ENCODE data around the gene KRT33B. TPM values are rescaled to one million over a fixed set of nuclear protein-coding genes. Genes with fewer than 3 reads are reported as not detected.
A peak's percentile ranks its signal among the peaks of the same experiment; 100 is the strongest.

Gene KRT33B
- total and polyA plus RNA-seq, 10 of the 15 experiments (the other 5 are each of a cell fraction or from before 2014, with no cell fraction given) = not detected

GRCh38 chr17:41338961-41339485, 30.6 kb downstream of the KRT33B start (continued):
- TF ChIP-seq ZNF592 (IDR thresholded peaks at IDR 0.05) = no peak
- no peak for TF ChIP-seq MYC (IDR thresholded peaks at IDR 0.05; ENCODE audit: insufficient read depth, insufficient read length, insufficient replicate concordance, low read length, severe bottlenecking)
- TF ChIP-seq MEF2A (IDR thresholded peaks at IDR 0.05; ENCODE audit: insufficient read depth, low read depth, low read length) = no peak
- 0 out of 2 replicates have a peak, but pooled peaks have one; percentile 10 for TF ChIP-seq RUNX3 (IDR thresholded peaks at IDR 0.05; ENCODE audit: low read length)
- TF ChIP-seq SIN3A (IDR thresholded peaks at IDR 0.05; ENCODE audit: low read depth, low read length) = no peak
- no peak for TF ChIP-seq WRNIP1 (IDR thresholded peaks at IDR 0.05; ENCODE audit: borderline replicate concordance, low read depth, low read length)
- TF ChIP-seq STAT3 (IDR thresholded peaks at IDR 0.05; ENCODE audit: low read depth, low read length) = 0 out of 2 replicates have a peak, but pooled peaks have one; percentile 68
- no peak for TF ChIP-seq HCFC1 (IDR thresholded peaks at IDR 0.05; ENCODE audit: low read length)
- TF ChIP-seq IKZF1 (conservative IDR thresholded peaks at IDR 0.05) = 0 out of 2 replicates have a peak, but pooled peaks have one; percentile 28
- peak; percentile 13 to 21; a peak in 2 of 4 replicates for TF ChIP-seq IKZF2 (IDR thresholded peaks at IDR 0.05)
- no peak for TF ChIP-seq IRF4 (IDR thresholded peaks at IDR 0.05; ENCODE audit: low read depth, low read length)
- TF ChIP-seq RFX5 (IDR thresholded peaks at IDR 0.05; ENCODE audit: low read depth, low read length) = no peak
- TF ChIP-seq TAF1 (IDR thresholded peaks at IDR 0.05; ENCODE audit: borderline replicate concordance, low read depth, low read length) = no peak
- TF ChIP-seq MAX (IDR thresholded peaks at IDR 0.05; ENCODE audit: low read depth, low read length) = no peak
- no peak for TF ChIP-seq SIX5 (IDR thresholded peaks at IDR 0.05; ENCODE audit: low read depth, low read length, severe bottlenecking)
- TF ChIP-seq BCL3 (IDR thresholded peaks at IDR 0.05; ENCODE audit: borderline replicate concordance, insufficient read depth, low read depth, low read length, poor library complexity, severe bottlenecking) = no peak
- TF ChIP-seq EZH2 (IDR thresholded peaks at IDR 0.05; ENCODE audit: borderline replicate concordance, control insufficient read depth, low read depth, low read length) = no peak
- no peak for TF ChIP-seq CREM (IDR thresholded peaks at IDR 0.05; ENCODE audit: low read depth)
- TF ChIP-seq MTA2 (IDR thresholded peaks at IDR 0.05; ENCODE audit: low read depth) = peak; percentile 44; the same call in 1 of the 2 replicates
- TF ChIP-seq E2F4 (IDR thresholded peaks at IDR 0.05; ENCODE audit: low read depth, low read length) = no peak
- peak; percentile 68; the same call in 1 of the 2 replicates for TF ChIP-seq RELB (IDR thresholded peaks at IDR 0.05; ENCODE audit: low read depth)
- no peak for TF ChIP-seq ZNF207 (IDR thresholded peaks at IDR 0.05; ENCODE audit: borderline replicate concordance)

All from GM12878 (cell line).